Measurements from ENCODE around the gene MEGF11.
"Not testable (repeated sequence)": the region's sequence is repeated elsewhere in the genome, so short reads cannot be mapped to it uniquely, and the experiment has no call there.

Gene MEGF11

DNA sequence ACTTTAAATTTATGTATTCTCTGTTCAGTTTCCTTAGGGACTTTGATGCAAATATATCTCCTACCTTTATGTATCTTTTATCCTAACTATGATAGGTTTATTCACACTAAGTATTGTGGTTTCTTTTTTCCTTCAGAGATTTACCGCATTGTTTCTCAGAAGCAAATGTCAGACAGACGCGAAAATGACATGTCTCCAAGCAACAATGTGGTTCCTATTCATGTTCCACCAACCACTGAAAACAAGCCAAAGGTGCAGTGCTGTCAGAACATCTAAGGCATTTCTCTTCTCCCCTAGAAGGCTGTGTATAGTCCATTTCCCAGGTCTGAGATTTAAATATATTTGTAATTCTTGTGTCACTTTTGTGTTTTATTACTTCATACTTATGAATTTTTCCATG, 366.0 kb downstream of the MEGF11 start:
- DNase-seq (ENCODE audit: low spot score) = no peak

GRCh38 chr15:65885668-65886218, 367.8 kb downstream of the MEGF11 start:
- DNase-seq (ENCODE audit: low spot score) = peak; percentile 48

GRCh38 chr15:65884511-65884910, 369.0 kb downstream of the MEGF11 start:
- no peak for DNase-seq (ENCODE audit: low spot score)

DNA sequence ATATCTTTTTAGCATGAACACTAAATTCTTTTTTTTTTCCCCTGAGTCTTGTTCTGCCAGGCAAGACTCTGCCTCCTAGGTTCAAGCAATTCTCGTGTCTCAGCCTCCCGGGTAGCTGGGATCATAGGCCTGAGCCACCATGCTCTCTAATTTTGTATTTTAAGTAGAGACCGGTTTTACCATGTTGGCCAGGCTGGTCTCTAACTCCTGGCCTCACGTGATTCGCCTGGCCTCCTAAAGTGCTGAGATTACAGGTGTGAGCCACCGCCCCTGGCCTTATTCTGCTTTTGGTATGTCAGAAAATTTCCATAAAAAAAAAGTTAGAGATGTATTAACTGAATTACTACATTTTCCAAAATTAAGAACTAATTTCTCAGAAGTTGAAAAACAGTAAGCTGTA, 370.0 kb downstream of the MEGF11 start:
- no peak for DNase-seq (ENCODE audit: low spot score)

DNA sequence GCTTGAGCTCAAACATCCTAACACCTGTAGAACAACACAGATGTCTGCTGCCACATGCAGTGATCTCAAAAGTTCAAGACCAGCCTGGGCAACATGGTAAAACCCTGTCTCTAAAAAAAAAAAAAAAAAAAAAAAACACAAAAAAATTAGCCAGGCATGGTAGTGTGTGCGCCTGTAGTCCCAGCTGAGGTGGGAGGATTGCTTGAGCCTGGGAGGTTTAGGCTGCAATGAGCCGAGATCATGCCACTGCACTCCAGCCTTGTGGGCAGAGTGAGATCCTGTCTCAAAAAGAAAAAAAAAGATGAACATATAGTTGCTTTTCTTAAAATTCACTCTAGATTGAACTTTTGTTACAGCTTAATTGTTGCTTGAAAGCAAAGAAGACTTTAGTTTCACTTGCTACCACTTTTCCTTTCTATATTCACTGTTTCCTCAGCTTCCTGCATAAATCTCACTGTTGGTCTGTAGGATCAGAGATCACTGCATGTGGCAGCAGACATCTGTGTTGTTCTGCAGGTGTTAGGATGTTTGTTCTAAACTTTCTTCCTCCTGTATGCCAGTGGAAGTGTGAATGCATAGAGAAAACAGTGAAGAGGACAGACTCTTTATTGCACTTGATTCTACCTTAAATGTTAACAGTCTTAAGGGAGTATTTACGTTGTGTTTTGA, 371.6 kb downstream of the MEGF11 start:
- DNase-seq (ENCODE audit: low spot score) = no peak

- DNase-seq (ENCODE audit: low spot score) = no peak
Observed at GRCh38 chr15:65877749-65878148, 375.8 kb downstream of the MEGF11 start.

- no peak for DNase-seq (ENCODE audit: low spot score)
Observed at GRCh38 chr15:65875458-65875857, 378.1 kb downstream of the MEGF11 start.

DNA sequence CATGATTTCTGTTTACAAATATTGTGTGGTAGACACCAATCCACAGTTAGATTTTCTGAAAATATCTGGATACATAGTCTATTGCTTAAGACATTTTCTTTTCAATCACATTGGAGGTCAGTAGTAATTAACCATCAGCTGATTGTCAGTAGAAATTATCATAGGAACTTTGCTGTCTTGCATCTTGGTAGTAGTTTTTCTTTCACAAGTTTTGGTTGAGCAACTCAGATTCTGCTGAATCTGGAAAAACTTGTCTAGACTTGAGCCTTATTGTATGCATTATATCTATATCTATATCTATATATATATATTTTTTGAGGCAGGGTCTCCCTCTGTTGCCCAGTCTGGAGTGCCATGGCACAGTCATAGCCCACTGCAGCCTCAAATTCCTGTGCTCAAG, 380.3 kb downstream of the MEGF11 start:
- no peak for DNase-seq (ENCODE audit: low spot score)

GRCh38 chr15:65872596-65872995, 381.0 kb downstream of the MEGF11 start:
- not testable (repeated sequence) for DNase-seq (ENCODE audit: low spot score)

DNA sequence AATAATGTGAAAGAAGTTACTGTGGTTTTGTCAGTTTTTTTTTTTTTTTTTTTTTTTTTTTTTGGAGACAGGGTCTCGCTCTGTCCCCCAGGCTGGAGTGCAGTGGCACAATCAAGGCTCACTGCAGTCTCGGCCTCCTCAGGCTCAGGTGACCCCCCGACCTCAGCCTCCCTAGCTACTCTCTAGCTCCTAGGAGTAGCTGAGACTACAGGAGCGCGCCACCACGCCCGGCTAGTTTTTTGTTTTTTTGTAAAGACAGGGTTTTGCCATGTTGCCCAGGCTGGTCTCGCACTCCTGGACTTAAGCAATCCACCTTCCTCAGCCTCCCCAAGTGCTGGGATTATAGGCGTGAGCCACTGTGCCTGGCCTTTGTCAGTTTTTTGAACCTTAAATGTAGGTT, 381.7 kb downstream of the MEGF11 start:
- DNase-seq (ENCODE audit: low spot score) = not testable (repeated sequence)

DNA sequence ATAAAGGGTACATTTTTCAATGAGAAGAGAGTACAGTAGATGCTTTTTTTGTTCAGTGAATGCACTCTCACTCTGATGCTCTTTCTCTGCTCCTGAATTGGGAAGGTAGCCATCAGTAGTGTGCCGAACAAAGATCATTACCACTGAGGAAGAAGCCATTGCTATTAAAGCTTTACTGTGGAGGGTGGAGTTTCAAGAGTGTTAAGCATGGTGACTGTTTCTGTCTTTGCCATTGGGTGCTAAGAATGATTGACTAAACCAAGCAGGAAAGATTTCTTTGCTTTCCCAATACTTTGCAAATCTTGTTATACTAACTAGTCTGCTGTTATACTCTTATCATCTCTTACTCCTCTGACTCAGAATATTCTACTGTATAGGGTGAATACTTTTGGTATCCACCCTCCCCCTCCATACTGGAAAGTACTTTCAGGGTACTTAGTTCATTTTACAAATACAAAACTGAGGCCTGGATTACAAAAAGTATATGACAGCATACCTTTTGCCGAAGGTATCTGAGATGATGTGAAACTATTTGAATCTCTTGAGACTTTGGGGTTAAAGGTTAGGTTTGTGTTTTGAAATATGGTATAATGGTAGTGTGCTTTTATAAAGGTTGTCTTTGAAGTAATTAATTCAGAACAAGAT, 382.5 kb downstream of the MEGF11 start:
- peak; percentile 30 for DNase-seq (ENCODE audit: low spot score)

- DNase-seq (ENCODE audit: low spot score) = peak; percentile 47
Observed at GRCh38 chr15:65869954-65870871, 383.3 kb downstream of the MEGF11 start.

DNA sequence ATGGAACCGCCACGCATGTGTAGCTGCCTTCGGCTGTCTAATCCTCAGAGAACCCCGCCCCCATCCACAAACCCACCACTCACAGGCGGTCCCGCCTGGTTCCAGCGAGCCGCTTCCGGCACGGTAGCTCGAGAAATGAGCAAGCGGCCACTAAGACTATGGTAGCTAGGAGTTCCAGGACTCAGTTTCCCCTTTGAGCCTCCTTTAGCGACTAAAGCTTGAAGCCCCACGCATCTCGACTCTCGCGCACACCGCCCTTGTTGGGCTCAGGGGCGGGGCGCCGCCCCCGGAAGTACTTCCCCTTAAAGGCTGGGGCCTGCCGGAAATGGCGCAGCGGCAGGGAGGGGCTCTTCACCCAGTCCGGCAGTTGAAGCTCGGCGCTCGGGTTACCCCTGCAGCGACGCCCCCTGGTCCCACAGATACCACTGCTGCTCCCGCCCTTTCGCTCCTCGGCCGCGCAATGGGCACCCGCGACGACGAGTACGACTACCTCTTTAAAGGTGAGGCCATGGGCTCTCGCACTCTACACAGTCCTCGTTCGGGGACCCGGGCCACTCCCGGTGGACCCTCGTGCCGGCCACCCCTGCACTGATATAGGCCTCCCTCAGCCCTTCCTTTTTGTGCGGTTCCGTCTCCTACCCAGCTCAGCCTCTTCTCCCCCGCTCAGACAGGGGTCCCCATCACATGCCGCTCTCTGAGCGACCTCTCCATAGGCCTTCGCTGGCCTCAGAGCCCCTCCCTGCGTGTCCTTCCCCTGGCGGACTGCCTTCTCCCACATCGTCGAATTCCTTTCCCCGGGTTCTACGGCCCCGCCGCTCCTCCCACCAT, 384.2 kb downstream of the MEGF11 start, which contains the start of gene RAB11A:
TSS of gene RAB11A (plus strand) at position 366 of the 828 bp plus-strand sequence. CDS start at position 461, 95 bp downstream.
- peak; percentile 97 for DNase-seq (ENCODE audit: low spot score)

- peak; percentile 29 for DNase-seq (ENCODE audit: low spot score)
Observed at GRCh38 chr15:65868546-65869125, 384.9 kb downstream of the MEGF11 start.

DNA sequence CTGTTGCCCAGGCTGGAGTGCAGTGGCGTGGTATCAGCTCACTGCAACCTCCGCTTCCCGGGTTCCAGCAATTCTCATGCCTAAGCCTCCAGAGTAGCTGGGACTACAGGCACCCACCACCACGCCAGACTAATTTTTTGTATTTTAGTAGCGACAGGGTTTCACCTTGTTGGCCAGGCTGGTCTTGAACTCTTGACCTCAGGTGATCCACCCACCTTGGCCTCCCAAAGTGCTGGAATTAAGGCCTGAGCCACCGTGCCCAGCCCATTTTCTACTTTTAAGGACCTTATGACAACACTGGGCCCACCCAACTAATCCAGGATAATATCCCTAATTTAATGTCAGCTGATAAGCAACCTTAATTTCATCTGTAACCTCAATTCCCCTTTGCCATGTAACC, 385.6 kb downstream of the MEGF11 start:
- DNase-seq (ENCODE audit: low spot score) = not testable (repeated sequence)

- DNase-seq (ENCODE audit: low spot score) = no peak
Observed at GRCh38 chr15:65867244-65867643, 386.3 kb downstream of the MEGF11 start.

- no peak for DNase-seq (ENCODE audit: low spot score)
Observed at GRCh38 chr15:65863106-65863505, 390.4 kb downstream of the MEGF11 start.

DNA sequence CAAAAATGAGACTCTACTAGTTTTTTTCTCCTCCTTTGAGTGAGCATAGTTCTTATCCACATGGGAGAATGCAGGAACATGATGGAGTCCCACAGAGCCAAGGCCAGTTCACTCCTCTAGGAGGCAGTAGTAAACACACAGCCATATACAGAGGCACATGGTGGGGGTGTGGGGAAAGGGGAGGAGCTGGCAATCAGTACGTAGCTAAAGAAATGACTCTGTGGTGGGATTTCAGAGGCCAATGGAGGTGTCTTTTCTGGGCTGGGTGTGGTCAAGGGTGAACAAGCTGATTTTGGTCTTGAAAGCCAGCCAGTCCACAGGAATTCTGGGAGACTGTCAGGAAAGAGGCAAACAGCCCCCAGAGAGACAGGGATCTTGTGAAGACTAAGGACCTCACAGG, 390.9 kb downstream of the MEGF11 start:
- DNase-seq (ENCODE audit: low spot score) = peak; percentile 79

GRCh38 chr15:65857718-65858402, 395.7 kb downstream of the MEGF11 start:
- DNase-seq (ENCODE audit: low spot score) = no peak

- peak; percentile 77 for DNase-seq (ENCODE audit: low spot score)
Observed at GRCh38 chr15:65856821-65857455, 396.6 kb downstream of the MEGF11 start.
